ENCODE data around the gene MED27.

DNA sequence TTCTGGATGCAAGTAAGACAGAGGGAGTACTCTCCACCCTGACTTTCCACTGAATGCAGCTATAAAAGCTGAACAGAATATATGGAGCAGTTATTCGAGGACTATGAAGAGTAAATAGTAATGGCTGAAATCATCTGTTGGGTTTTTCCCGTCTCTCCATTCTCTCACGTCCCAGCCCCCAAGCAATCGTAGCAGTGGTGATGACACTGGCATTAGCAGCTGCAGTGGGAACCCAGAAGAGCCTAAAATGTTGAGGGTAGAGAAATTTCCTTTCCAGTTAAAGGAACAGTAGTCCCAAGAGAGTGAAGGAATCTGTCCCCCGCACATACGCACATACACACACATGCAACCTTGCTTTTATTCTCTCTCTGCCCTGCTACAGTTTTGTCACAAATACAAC, 33.2 kb downstream of the MED27 start:
- TF ChIP-seq ZNF121 (tag by site-specific recombination; IDR thresholded peaks at IDR 0.05) (no peak), ZNF302 (tag by site-specific recombination; IDR thresholded peaks at IDR 0.05; ENCODE audit: low read depth) (no peak), ZNF146 (tag by site-specific recombination; IDR thresholded peaks at IDR 0.05) (no peak), ZNF596 (tag by site-specific recombination; IDR thresholded peaks at IDR 0.05) (no peak), ZNF292 (tag by site-specific recombination; IDR thresholded peaks at IDR 0.05; ENCODE audit: borderline replicate concordance, low read depth) (no peak), REST (tag by site-specific recombination; IDR thresholded peaks at IDR 0.05) (no peak), ZFP41 (tag by site-specific recombination; IDR thresholded peaks at IDR 0.05; ENCODE audit: borderline replicate concordance) (no peak)
- TF ChIP-seq, protein P1, sequence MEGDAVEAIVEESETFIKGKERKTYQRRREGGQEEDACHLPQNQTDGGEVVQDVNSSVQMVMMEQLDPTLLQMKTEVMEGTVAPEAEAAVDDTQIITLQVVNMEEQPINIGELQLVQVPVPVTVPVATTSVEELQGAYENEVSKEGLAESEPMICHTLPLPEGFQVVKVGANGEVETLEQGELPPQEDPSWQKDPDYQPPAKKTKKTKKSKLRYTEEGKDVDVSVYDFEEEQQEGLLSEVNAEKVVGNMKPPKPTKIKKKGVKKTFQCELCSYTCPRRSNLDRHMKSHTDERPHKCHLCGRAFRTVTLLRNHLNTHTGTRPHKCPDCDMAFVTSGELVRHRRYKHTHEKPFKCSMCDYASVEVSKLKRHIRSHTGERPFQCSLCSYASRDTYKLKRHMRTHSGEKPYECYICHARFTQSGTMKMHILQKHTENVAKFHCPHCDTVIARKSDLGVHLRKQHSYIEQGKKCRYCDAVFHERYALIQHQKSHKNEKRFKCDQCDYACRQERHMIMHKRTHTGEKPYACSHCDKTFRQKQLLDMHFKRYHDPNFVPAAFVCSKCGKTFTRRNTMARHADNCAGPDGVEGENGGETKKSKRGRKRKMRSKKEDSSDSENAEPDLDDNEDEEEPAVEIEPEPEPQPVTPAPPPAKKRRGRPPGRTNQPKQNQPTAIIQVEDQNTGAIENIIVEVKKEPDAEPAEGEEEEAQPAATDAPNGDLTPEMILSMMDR (tag by site-specific recombination; IDR thresholded peaks at IDR 0.05) = no peak
- TF ChIP-seq, protein P2, sequence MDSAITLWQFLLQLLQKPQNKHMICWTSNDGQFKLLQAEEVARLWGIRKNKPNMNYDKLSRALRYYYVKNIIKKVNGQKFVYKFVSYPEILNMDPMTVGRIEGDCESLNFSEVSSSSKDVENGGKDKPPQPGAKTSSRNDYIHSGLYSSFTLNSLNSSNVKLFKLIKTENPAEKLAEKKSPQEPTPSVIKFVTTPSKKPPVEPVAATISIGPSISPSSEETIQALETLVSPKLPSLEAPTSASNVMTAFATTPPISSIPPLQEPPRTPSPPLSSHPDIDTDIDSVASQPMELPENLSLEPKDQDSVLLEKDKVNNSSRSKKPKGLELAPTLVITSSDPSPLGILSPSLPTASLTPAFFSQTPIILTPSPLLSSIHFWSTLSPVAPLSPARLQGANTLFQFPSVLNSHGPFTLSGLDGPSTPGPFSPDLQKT (IDR thresholded peaks at IDR 0.05; ENCODE audit: borderline replicate concordance, low read depth, low read length) = no peak
- TF ChIP-seq, protein P3, sequence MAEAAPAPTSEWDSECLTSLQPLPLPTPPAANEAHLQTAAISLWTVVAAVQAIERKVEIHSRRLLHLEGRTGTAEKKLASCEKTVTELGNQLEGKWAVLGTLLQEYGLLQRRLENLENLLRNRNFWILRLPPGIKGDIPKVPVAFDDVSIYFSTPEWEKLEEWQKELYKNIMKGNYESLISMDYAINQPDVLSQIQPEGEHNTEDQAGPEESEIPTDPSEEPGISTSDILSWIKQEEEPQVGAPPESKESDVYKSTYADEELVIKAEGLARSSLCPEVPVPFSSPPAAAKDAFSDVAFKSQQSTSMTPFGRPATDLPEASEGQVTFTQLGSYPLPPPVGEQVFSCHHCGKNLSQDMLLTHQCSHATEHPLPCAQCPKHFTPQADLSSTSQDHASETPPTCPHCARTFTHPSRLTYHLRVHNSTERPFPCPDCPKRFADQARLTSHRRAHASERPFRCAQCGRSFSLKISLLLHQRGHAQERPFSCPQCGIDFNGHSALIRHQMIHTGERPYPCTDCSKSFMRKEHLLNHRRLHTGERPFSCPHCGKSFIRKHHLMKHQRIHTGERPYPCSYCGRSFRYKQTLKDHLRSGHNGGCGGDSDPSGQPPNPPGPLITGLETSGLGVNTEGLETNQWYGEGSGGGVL (tag by site-specific recombination; IDR thresholded peaks at IDR 0.05) = no peak

All from HEK293 (cell line).